HepG2 (cell line): ENCODE data around the gene CNRIP1. TPM values are rescaled to one million over a fixed set of nuclear protein-coding genes. Genes with fewer than 3 reads are reported as not detected.

ENCODE experiments used
- MXD1 ChIP-seq: sonication (generic); formaldehyde crosslinking; IDR thresholded peaks from 2 replicates; pipeline ENCODE4 v1.4.0; 2020; ENCODE audit warnings: mild to moderate bottlenecking, missing genetic modification reagents
- POLR2A ChIP-seq, 2 experiments: IDR thresholded peaks; 2 replicates each; pipeline ENCODE4 v1.6.1; 2011; ENCODE audit warnings: low read depth in 2 of 2, low read length in 2 of 2, mild to moderate bottlenecking in 1 of 2, moderate library complexity in 1 of 2; ENCODE audit not compliant: insufficient read depth in 1 of 2
- PRDM10 ChIP-seq: sonication (generic); formaldehyde crosslinking; IDR thresholded peaks from 2 replicates; pipeline ENCODE4 v1.4.0; 2020; ENCODE audit warnings: low read depth, missing genetic modification reagents
- SMAD3 ChIP-seq: sonication (generic); formaldehyde crosslinking; IDR thresholded peaks from 2 replicates; pipeline ENCODE4 v1.4.0; 2020; ENCODE audit warnings: missing genetic modification reagents
- ZNF362 ChIP-seq: sonication (generic); formaldehyde crosslinking; IDR thresholded peaks from 2 replicates; pipeline ENCODE4 v1.4.0; 2020; ENCODE audit warnings: missing genetic modification reagents, mild to moderate bottlenecking, borderline replicate concordance
- ZNF589 ChIP-seq: sonication (generic); formaldehyde crosslinking; conservative IDR thresholded peaks from 2 replicates; pipeline ENCODE4 v1.8.0; 2022; ENCODE audit warnings: mild to moderate bottlenecking, moderate library complexity, missing genetic modification reagents
- ZNF703 ChIP-seq: sonication (generic); formaldehyde crosslinking; IDR thresholded peaks from 2 replicates; pipeline ENCODE4 v1.5.1; 2020; ENCODE audit warnings: missing genetic modification reagents, mild to moderate bottlenecking, moderate library complexity, borderline replicate concordance
- ZNF839 ChIP-seq: sonication (generic); formaldehyde crosslinking; IDR thresholded peaks from 2 replicates; pipeline ENCODE4 v1.4.0; 2020; ENCODE audit warnings: missing genetic modification reagents, mild to moderate bottlenecking, borderline replicate concordance
- polyA plus RNA-seq, 8 experiments: library from polyadenylated mRNA; depleted of rRNA in 3 of 8; stranded (reverse) in 7 of 8; unstranded in 1 of 8; fragments of >200 nt; fragmentation: Illumina TruSeq in 4 of 8; extraction: Trizol in 4 of 8; gene quantifications; 2 replicates each; pipeline versions ENCODE4 v1.2.1 to v1.2.3, GENCODE V29; 2011 to 2016; ENCODE audit warnings: low read depth in 4 of 8, missing spikeins in 1 of 8, mixed read lengths in 1 of 8; ENCODE audit not compliant: insufficient read depth in 1 of 8
- total RNA-seq, 5 experiments: library from RNA; depleted of rRNA; stranded (reverse); fragments of >200 nt; fragmentation: Illumina TruSeq; extraction: Trizol; gene quantifications; 2 replicates each; pipeline ENCODE4 v1.2.3, GENCODE V29; 2016; ENCODE audit warnings: low read depth in 1 of 5

The CNRIP1 gene
- total and polyA plus RNA-seq, 2 of the 13 experiments (the other 11 are each of a cell fraction or from before 2014, with no cell fraction given), result not detected

- TF ChIP-seq PRDM10 (CRISPR knock-in tag) (no peak), SMAD3 (CRISPR knock-in tag) (no peak), ZNF839 (no peak), ZNF362 (no peak), ZNF703 (no peak), MXD1 (CRISPR knock-in tag) (no peak), ZNF589 (CRISPR knock-in tag) (no peak), POLR2A (IDR thresholded peaks at IDR 0.05; ENCODE audit: insufficient read depth in 1 of 2, low read depth in 2 of 2, low read length in 2 of 2) (no peak)
Observed at GRCh38 chr2:68292108-68292710, 27.5 kb downstream of the CNRIP1 start (continued).
